GM12864 (cell line): ENCODE data around the gene FBXO10.

ENCODE experiments used
- DNase-seq: peaks from one replicate; pipeline ENCODE4 v3.0.0-alpha.2; 2011; ENCODE audit warnings: low read depth
- H3K4me3 ChIP-seq: 2 replicates; pipeline ENCODE4 v1.5.1; 2011; ENCODE audit warnings: mild to moderate bottlenecking, low read depth, low read length, control low read depth
- TF ChIP-seq, protein P1 (sequence below): IDR thresholded peaks from 2 replicates; pipeline ENCODE4 v1.5.1; 2011; ENCODE audit warnings: low read depth, mild to moderate bottlenecking, moderate library complexity, low read length, control low read depth, inconsistent platforms; ENCODE audit errors: missing control alignments

FBXO10 gene

DNA sequence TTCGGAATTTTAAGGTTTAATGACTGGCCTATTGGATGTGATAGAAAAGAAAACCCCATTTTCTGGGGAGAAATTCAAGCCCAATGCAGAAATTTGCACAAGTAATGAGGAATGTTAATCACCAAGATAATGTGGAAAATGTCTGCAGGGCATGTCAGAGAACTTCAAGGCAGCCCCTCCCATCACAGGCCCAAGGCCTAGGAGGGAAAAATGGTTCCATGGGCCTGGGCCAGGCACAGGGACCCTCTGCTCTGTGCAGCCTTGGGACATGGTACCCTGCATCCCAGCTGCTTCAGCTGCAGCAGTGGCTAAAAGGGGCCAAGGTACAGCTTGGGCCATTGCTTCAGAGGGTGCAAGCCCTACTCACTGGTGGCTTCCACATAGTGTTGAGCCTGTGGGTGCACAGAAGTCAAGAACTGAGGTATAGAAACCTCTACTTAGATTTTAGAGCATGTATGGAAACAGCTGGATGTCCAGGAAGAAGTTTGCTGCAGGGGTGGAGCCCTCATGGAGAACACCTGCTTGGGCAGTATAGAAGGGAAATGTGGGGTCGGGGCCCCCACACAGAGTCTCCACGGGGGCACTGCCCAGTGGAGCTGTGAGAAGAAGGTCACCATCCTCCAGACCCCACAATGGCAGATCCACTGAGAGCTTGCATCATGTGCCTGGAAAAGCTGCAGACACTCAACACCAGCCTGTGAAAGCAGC, 12.2 kb downstream of the FBXO10 start:
- H3K4me3 ChIP-seq, result no peak overlapping the region
- DNase-seq, result no peak
- TF ChIP-seq, protein P1, sequence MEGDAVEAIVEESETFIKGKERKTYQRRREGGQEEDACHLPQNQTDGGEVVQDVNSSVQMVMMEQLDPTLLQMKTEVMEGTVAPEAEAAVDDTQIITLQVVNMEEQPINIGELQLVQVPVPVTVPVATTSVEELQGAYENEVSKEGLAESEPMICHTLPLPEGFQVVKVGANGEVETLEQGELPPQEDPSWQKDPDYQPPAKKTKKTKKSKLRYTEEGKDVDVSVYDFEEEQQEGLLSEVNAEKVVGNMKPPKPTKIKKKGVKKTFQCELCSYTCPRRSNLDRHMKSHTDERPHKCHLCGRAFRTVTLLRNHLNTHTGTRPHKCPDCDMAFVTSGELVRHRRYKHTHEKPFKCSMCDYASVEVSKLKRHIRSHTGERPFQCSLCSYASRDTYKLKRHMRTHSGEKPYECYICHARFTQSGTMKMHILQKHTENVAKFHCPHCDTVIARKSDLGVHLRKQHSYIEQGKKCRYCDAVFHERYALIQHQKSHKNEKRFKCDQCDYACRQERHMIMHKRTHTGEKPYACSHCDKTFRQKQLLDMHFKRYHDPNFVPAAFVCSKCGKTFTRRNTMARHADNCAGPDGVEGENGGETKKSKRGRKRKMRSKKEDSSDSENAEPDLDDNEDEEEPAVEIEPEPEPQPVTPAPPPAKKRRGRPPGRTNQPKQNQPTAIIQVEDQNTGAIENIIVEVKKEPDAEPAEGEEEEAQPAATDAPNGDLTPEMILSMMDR, result no peak

DNA sequence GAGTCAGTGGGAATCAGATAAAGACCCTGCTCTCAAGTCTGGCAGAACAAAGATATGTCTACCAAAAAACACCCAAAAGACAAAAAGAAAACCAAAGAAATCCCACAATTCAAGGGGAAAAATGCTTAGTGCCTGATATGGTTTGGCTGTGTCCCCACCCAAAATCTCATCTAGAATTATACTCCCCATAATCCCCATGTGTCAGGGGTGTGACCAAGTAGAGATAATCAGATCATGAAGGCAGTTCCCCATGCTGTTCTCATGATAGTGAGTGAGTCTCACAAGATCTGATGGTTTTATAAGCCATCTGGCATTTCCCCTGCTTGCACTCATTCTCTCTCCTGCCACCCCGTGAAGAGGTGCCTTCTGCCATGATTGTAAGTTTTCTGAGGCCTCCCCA, 13.4 kb downstream of the FBXO10 start:
- TF ChIP-seq, protein P1, result no peak
- no peak for DNase-seq
- no peak overlapping the region for H3K4me3 ChIP-seq

DNA sequence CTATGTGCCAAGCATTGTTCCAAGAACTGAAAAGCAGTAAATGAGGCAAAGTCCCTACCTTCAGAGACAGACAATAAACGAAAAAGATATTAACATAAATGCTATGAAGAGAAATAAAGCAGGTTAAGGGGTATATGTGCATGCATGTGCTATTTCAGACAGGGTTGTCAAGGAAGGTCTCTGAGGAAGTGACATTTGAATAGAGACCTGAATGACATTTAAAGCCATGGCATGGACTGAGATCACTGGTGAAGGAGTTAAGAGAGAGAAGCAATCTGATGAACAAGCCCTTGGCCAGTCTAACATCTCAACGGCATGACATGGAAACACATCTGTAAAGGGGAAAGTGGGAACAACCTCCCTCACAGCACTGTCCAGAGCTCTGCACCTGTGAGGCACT, 14.5 kb downstream of the FBXO10 start:
- H3K4me3 ChIP-seq, result no peak overlapping the region
- TF ChIP-seq, protein P1, result no peak
- no peak for DNase-seq

DNA sequence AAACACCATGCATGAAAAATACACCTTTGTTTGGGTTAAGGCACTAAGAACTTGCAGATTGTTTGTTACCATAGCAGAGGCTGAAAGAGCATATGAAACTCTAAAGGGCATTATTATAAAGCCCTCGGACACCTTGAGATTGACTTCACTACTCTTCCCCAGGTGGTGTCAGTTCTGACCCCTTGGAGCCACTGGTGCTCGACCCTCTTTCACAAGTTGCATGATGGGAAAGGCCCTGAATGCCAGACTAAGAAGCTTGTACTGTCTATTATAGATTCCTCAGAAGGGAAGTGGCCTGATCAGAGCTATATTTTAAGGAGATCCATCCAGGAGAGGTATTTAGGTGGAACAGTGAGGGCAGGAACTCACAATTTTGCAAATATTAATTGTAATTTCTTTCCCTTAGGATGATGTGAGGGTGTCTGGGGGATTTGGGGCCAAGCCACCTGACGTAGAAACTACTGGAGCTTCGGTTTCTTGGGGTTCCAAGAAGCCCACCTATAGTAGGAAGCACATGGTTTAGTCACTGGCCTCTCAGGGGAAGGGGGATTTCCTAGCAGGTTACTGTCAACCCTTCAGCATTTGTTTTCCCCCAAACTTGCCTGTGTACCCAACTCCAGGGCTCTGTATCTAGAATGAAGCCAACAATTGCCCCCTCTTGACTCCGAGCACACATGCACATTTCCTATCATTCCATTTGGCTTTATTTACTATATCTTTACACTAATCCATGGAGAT, 16.2 kb downstream of the FBXO10 start:
- DNase-seq, result no peak
- H3K4me3 ChIP-seq, result no peak overlapping the region
- TF ChIP-seq, protein P1, result no peak

DNA sequence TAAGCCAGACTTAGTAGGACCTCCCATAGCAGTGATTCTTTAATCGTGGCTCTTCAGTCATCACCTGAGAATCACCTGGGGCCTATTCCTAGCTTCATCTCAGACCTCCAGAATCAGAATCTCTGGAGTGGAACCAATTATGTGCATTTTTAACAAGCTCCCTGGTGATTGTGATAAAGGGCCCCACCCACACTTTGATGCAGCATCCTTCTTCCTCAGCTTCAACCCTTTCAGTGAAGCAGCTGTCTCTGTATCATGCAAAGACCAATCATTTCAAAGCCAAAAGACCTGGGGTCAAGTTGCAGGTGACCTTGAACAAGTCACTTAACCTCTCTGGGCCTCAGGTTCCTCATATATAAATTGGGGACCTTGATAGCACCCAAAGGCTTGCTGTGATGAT, 17.1 kb downstream of the FBXO10 start:
- DNase-seq, result no peak
- TF ChIP-seq, protein P1, result no peak

DNA sequence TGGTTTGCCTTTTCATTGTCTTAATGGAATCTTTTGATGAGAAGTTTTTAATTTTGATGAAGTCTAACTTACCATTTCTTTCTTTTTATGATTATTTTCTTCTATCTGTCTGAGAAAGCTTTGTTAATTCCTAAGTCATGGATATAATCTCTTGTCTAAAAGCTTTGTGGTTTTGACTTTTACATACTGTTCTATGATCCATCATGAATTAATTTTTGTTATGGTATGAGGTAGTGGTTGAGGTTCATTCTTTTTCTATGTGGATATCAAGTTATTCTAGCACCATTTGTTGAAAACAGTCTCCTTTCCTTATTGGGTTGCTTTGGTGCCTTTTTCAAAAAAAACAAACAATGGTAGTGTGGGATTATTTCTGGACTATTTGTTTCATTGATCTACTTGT, 20.4 kb downstream of the FBXO10 start:
- H3K4me3 ChIP-seq, result no peak overlapping the region
- TF ChIP-seq, protein P1, result no peak
- no peak for DNase-seq

More for the DNA sequence above, 17.1 kb downstream of the FBXO10 start:
- no peak overlapping the region for H3K4me3 ChIP-seq
